ENCODE results near the gene IPO13.

IPO13 gene

GRCh38 chr1:43938892-43939587, 7.7 kb upstream of the IPO13 start:
- no peak for TF ChIP-seq CTCF (IDR thresholded peaks at IDR 0.05; ENCODE audit: low read depth, low read length)
- H3K4me3 ChIP-seq (ENCODE audit: low read depth, low read length): no peak overlapping the region
- DNase-seq (ENCODE audit: low read depth, low spot score): no peak
- in situ Hi-C loops (cut with HindIII; ENCODE audit: low sequenced_read_pairs): no loop called here

- no peak for DNase-seq (ENCODE audit: low read depth, low spot score)
- TF ChIP-seq CTCF (IDR thresholded peaks at IDR 0.05; ENCODE audit: low read depth, low read length): no peak
- no peak overlapping the region for H3K4me3 ChIP-seq (ENCODE audit: low read depth, low read length)
- in situ Hi-C loops (cut with HindIII; ENCODE audit: low sequenced_read_pairs): no loop called here
These were observed 4.3 kb upstream of the IPO13 start for GRCh38 chr1:43942411-43942810.

GRCh38 chr1:43944860-43945259, 1.9 kb upstream of the IPO13 start:
- no peak overlapping the region for H3K4me3 ChIP-seq (ENCODE audit: low read depth, low read length)
- no peak for DNase-seq (ENCODE audit: low read depth, low spot score)
- in situ Hi-C loops (cut with HindIII; ENCODE audit: low sequenced_read_pairs): no loop called here
- no peak for TF ChIP-seq CTCF (IDR thresholded peaks at IDR 0.05; ENCODE audit: low read depth, low read length)

- in situ Hi-C loops (cut with HindIII; ENCODE audit: low sequenced_read_pairs): no loop called here
- no peak for DNase-seq (ENCODE audit: low read depth, low spot score)
- H3K4me3 ChIP-seq (ENCODE audit: low read depth, low read length): peak overlapping the region; percentile 71
- no peak for TF ChIP-seq CTCF (IDR thresholded peaks at IDR 0.05; ENCODE audit: low read depth, low read length)
These were observed 995 bp upstream of the IPO13 start for GRCh38 chr1:43945674-43946235.

GRCh38 chr1:43947061-43947873, 517 bp downstream of the IPO13 start:
- in situ Hi-C loops (cut with HindIII; ENCODE audit: low sequenced_read_pairs): no loop called here
- no peak for DNase-seq (ENCODE audit: low read depth, low spot score)
- peak overlapping the region; percentile 71 for H3K4me3 ChIP-seq (ENCODE audit: low read depth, low read length)
- TF ChIP-seq CTCF (IDR thresholded peaks at IDR 0.05; ENCODE audit: low read depth, low read length): no peak

GRCh38 chr1:43947874-43948437, 1.2 kb downstream of the IPO13 start:
- peak overlapping the region; percentile 71 for H3K4me3 ChIP-seq (ENCODE audit: low read depth, low read length)
- in situ Hi-C loops (cut with HindIII; ENCODE audit: low sequenced_read_pairs): no loop called here
- DNase-seq (ENCODE audit: low read depth, low spot score): no peak
- TF ChIP-seq CTCF (IDR thresholded peaks at IDR 0.05; ENCODE audit: low read depth, low read length): no peak
